Glomerular endothelial cell (primary cell): ENCODE data around the gene MCM5. TPM values are rescaled to one million over a fixed set of nuclear protein-coding genes. Genes with fewer than 3 reads are reported as not detected.
"Not testable (repeated sequence)": the region's sequence is repeated elsewhere in the genome, so short reads cannot be mapped to it uniquely, and the experiment has no call there.

Experiments
- DNase-seq: peaks from one replicate; pipeline ENCODE4 v3.0.0-alpha.2; 2011; ENCODE audit warnings: low read depth, low spot score; ENCODE audit errors: extremely low read depth
- total RNA-seq: library from RNA; depleted of rRNA; stranded (reverse); fragments of >200 nt; gene quantifications from 2 replicates; pipeline ENCODE4 v1.2.3, GENCODE V29; 2015

MCM5 gene
- total RNA-seq, 1 donor from 2014 or later = 33.6 TPM

DNA sequence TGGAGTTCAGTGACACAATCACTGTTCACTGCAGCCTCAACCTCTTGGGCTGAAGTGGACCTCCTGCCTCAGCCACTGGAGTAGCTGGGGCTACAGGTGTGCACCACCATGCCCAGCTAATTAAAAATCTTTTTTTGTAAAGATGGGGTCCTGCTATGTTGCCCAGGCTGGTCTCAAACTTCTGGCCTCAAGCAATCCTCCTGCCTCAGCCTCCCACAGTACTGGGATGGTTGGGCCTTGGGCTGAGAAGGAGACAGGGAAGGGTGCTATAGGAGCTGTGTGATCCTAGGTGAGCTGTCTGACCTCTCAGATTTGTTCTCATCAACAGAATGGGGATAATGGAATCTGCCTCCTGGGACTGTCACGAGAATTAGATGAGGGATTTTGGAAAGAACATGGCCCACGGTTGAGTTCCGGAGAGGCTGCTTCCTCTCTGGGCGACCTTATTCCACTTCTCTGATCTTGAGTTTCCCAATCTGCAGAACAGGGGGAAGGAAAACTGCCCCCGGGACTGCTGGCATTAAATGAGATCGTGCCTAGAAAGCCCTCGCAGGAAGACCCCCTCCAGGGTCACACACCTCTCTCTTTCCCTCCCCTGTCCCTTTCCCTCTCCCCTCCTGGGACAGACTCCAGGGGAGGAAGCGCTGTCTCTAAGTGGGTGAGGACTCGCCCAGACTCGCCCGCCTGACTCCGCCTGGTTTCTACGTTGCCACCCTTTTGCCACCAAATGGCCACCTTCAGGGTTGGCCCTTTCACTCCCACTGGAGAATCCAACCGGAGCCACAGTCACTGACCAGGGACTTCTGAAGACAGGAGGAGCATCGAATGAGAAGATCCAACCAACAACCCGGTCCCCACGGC, 50.1 kb downstream of the MCM5 start:
- no peak for DNase-seq

DNA sequence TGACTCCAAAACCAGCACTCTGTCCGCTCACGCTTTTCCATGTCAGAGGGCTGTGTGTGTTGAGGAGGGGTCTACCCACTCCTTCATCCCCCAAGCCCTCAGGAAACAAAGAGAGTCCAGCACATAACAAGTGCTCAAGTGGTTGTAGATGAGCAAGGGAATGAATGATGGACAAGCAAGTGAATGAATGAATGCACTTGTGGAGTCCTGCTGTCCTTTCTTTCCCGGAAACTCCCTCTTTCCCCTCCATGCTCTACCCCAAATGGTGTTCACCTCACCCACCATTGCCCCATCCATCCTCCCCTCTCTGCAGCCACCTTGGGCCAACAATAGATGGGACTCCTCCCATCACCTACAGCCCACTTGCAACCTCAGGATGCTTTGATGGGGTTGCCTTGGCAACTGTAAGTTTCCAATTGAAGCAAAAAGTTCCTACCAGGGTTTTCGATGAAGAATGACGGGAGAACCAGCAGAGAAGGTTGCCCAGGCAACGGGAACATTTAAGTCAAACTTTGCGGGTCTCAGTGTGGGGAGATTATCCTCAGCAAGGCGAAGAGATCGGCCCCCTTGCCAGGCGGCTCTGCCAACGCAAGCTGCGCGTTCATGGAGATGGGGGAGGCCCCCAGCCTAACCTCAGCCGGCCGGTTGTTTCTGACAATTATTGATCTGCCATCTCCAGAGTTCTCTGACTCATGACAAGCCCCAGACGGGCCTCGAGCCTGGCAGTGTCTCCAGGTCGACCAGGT, 51.1 kb downstream of the MCM5 start:
- no peak for DNase-seq

DNA sequence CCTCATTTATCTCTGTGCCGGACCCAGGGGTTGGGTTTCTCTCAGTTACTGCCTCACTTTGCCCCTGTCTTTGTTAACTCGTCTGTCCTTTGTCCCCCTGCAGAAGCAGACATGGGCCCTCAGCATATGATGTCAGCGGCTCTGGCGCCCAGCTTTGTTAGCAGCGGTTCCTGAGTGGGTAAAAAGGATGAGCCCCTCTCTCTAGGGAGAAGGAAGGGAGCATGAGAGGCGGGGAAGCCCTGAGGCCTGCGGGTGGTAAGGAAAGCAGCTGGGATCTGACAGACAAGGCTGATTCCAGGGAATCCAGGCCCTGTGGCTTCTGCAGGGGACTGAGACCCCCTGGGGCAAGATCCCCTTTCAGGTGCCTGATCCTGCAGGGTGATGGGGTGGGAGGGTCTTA, 51.7 kb downstream of the MCM5 start:
- no peak for DNase-seq

DNA sequence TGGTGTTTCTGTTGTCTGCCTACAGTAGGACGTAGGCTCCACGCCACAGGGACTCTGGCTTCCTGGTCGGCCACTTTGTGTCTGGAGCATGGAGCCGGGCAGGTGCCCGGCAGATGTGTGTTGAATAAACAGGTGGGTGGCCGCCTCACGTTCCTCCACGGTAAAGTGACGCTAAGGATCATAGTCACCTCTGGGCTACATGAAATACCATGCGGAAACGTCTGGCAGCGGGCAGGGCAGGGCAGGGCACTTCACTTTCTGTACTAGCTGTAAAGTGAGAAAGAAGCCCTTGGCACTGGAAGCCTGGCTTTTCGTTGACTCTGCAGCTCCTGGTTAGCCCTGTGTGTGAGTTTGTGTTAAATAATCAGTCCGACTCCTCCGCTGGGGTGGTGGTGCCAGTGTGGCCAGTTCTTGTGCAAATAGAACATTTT, 52.4 kb downstream of the MCM5 start:
- DNase-seq = no peak

DNA sequence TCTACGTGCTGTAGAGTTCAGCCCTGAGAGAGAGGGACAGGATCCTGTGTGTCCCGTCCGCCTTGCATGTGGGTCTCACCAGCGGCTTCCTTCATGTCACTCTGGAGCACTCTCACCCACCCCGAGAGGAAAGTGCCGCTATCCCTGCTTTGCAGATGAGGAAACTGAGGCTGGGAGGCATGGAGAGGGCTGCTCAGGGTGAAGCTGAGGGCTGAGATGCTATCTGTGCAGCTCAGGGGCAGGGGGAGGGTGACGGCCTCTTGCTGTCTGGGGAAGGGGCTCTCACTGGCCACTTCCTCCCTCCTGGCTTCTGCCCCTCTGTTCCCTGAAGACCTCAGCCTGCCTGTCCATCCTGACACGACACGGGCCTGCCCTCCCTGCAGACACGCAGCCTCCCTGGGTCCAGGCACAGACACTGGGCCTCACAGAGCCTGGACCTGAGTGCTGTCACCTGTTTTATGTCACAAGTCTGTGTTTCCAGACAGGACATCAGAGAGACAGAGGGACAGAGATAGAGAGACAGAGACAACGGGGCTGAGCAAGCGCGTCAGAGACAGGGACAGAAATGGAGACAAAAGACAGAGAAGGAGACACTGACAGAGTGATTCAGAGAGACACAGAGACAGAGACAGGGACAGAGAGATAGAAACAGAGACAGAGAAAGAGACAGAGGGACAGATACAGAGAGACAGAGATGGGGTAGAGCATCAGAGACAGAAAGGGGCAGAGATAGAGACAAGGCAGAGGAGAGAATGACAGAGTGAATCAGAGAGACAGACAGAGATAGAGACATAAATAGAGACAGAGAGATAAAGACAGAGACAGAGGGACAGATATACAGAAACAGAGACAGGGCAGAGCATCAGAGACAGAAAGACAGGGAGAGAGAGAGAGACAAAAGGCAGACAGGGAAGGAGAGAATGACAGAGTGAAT, 53.1 kb downstream of the MCM5 start:
- DNase-seq = no peak

DNA sequence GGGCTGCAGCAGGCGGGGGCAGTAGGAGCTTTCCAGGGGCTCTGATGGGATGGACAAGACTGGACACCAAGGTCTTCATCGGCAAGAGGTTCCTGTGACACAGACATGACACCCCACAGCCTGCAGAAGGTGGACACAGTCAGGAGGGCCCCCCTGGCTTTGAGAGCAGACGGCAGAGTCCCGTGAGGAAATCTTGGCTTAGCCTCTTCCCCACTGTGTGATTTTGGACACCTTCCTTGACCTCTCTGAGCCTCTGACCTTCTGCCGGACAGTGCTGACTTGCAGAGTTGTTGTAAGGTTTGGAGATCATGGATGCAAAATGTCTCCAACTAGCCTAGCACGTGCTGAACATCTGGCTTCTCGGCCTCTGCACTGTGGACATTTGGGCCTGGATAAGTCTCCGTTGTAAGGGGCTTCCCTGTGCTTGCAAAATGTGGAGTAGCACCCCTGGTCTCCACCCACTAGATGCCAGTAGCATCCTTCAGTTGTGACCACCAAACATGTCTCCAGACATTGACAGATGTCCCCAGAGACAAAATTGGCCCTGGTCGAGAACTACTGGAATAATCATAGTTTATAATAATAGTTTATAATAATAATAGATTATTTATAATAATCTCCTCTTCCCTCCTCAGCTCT, 54.6 kb downstream of the MCM5 start:
- no peak for DNase-seq

DNA sequence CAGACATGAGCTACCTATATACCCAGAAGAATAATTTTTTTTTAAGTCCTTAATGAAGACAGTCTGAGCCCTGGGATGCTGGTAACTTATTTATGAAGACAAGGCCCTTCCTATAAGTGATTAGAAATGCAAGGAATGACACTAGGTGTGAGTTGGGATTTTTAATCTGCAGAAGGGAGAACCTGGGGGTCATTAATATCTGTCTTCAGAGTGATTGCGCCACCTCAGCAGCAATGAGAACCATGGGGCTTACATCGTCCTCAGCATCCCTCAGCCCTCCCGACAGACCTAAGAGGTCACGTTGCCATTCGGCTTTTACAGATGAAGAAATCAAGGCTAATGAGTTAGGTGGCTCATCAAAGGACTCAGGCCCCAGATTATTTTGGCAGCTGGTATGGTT, 55.6 kb downstream of the MCM5 start:
- DNase-seq = no peak

DNA sequence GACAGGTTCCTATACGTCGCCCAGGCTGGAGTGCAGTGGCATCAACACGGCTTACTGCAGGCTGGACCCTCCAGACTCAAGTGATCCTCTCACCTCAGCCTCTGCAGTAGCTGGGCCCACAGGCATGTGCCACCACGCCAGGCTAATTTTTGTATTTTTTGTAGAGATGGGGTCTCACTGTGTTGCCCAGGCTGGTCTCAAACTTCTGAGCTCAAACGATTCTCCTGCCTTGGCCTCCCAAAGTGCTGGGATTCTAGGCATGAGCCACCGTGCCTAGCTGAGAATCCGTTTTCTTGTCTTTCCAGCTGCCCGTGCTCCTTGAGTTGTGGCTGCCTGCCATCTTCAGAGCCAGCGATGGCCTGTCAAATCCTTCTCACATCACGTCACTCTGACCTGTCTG, 56.8 kb downstream of the MCM5 start:
- DNase-seq = no peak

DNA sequence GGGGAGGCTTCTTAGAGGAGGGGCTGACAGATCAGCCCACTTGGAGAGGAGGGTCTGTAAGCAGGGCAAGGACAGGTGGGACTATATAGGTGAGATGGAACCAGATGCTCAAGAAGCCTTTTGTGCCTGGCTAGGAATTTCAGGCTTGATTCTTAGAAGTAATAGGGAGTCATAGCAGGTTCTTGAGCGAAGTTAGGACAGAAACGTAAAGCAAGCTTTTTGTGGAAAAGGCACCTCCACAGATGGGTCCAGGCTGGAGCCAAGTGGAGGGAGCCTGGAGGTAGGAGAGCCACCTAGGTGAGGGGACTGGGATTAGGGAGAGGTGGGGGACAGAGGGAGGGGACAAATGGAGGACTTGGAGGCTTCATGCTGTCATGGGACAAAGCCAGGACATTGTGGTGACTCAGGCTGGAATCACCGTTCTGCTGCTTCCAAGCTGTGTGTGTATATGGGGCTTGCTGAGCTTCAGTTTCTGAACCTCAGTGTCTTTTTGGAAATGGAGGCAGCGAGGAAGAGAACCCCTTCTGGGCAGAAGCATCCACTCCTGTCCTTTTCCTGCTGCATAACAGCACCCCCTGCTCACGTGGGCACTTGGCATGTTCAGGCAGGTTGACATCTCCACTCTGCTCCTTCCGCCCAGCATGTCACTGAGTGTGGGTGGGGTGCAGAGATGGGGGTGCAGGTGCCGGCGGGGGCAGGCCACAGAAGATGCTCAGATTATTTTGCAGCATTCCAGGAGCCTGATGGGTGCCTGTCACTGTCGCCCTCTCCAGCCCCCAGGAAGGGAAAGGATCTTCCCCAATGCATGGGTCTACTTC, 58.0 kb downstream of the MCM5 start:
- no peak for DNase-seq

DNA sequence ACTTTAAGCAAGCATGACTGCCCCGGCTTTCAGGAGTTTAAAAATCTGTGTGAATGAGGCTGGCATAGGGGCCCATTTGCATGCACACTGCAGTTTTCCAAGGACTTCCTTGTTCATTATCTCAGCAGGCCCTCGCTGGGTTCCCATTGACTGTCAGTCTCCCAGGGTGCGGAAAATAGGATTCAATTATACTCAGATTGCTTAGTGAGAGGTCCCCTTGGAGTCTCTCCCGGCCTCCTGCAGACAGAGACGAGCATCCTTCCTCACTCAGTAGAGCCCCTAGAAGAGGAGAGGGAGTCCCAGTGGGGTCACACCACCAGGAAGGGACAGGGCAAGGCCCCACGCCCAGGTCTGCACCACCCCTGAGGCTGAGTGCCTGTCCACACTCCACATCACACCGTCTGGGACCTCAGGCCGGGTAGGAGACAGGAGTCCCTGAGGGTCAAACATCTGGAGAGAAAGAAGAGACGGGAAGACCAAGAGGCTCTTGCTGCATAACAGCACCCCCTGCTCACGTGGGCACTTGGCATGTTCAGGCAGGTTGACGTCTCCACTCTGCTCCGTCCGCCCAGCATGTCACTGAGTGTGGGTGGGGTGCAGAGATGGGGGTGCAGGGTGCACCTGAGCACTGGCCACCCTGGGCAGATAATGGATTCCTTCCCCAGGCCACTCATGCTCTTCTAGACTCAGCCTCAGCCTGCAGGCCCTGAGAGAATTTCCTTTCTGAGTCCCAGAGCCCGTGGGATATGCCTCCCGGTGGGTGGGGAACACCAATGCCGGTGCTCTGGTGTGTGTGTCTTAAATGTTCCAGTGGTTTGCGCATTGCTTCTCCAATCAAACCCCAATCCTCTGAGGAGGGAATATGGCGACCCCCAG, 58.8 kb downstream of the MCM5 start:
- DNase-seq = no peak

DNA sequence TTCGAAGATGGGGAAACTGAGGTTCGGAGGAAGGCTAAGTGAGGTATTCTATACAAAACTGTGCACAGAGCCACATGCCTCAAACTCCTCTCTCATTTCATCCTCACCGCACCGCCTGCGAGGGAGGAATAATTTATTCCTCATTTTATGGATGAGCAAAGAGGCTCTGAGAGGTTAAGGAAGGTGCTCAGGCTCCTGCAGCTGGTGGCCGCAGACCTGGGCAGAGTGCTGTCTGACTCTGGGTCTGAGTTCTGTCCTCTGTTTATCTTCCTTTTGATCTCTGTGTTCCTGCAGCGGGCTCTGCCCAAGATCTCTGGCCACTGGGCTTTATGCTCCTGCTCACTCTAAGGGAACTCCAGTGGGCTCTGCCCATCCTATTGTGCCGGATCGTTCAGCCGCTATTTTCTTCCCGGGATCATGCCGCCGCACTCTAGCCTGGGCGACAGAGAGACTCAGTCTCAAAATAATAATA, 59.5 kb downstream of the MCM5 start:
- no peak for DNase-seq

DNA sequence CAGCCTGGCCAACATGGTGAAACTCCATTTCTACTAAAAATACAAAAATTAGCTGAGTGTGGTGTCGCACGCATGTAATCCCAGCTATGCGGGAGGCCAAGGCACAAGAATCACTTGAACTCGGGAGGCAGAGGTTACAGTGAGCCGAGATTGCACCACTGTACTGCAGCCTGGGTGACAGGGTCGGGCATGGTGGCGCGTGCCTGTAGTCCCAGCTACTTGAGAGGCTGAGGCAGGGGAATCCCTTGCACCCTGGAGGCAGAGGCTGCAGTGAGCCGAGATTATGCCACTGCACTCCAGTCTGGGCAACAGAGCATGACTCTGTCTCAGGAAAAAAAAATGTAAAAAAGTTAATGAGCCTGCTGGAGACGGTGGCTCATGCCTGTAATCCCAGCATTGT, 60.0 kb downstream of the MCM5 start:
- not testable (repeated sequence) for DNase-seq

DNA sequence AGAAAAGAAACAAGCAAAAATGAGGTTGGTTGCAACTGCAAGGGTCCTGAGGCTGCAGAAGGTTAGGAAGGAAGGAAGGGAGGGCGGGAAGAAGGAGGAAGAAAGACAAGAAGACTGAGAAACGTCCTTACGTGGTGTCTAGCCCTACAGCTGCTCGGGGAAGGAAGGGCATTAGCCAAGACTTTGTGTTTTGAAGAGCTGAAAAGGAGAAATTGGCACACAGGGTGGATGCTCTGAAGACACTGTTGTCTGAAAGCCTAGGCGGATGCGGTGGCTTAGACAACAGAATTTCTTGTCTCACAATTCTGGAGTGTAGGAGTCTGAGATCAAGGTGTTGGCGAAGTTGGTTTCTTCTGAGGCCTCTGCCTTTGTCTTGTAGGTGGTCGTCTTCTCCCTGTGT, 60.7 kb downstream of the MCM5 start:
- DNase-seq = no peak

DNA sequence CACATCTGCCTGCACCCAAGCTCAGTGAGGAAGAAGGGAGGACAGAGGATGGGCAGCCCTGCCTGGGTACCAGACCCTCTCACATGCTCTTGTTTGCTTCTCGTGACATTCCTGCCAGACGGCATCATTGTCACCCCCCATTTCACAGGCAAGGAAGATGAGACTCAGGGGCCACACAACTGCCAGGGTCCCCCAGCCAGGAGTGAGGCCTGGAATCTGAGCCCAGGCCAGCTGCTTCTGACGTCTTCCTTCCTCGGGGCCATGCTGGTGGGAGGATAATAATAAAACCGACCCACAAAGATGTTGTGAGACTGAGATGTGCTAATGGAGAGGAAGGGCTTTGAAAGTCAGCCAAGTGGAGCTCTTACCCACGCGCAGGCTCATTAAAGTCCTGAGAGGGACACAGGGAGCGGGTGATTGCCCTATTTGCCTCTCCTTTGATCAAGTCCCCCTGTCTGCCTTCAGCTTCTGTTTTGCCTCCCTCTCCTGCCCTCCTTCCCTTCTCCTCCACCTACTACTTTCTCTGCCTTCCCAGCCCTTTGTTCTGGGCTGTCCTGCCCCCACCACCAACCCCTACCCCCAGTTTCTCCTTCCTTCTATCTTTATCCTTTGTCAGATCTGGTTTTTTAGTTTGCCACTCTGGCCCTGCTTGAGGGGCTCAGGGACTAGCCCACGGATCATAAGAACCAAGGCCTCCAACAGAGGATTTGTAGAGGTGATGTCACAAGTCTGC, 62.7 kb downstream of the MCM5 start:
- DNase-seq = no peak

DNA sequence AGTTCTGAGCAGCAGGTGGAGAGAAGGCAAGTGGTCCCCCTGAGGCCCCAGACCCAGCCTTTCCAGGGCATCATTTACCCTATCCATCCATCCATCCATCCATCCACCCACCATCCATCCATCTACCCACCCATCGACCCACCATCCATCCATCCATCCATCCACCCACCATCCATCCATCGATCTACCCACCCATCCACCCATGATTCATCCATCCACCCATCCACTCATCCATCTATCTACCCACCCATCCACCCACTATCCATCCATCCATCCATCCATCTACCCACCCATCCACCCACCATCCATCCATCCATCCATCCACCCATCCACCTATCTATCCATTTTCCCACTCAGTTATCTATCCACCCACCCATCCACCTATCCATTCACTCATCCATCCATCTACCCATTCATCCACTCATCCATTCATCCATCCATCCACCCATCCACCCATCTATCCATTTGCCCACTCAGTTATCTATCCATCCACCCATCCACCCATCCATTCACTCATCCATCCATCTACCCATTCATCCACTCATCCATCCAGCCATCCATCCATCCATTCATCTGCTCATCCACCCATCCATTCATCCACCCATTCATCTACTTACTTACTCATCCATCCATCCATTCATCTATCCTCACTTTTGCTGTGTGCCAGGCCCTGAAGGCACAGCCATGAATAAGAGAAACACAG, 63.4 kb downstream of the MCM5 start:
- DNase-seq = no peak

DNA sequence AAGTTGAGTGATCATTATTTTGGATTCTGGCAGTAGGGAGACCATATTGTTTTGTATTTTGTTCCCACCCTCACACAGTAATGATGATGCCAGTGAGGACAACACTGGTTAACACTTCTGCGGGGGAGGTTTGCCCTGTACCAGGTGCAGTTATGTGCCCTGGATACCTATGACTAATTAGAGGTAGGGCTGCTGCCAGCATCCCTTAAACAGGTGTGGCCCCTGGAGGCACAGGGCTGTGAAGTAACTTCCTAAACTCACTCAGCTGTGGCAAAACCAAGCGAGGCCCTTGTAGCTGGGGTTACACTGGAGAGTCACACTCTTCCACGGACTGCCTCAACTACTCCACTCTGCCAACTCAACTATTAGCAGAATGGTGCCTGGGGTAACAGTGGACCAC, 64.5 kb downstream of the MCM5 start:
- no peak for DNase-seq

DNA sequence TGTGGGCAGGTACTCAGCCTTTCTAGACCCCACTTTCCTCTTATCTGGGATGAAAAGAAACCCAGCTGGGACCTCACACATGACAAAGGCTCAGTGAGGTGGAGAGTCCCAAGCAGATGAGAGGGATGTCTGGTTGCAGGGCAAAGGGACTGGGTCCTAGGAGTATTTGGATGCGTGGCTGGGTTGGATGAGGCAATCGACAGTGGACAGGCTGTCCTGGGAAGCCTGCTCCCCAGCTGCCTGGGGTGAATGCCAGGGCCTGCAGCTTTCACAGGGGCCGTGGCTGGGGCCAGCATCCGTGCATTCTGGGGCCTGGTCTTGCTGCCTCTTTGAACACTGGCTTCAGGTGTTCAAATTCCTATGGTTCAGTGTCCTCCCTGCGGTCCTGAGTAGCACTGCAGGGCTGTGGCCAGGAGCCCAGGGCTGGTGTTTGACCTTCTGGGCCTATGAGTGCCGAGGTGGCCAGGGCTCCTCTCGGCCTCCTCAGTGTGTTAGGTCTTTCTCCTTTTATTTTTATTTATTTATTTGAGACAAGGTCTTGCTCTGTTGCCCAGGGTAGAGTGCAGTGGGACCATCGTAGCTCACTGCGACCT, 65.3 kb downstream of the MCM5 start:
- no peak for DNase-seq
